Amniotic epithelial cell (primary cell): ENCODE results near the gene FASTKD2.

Source experiments
- DNase-seq: peaks from one replicate; pipeline ENCODE4 v3.0.0-alpha.2; 2010; ENCODE audit warnings: low read depth

The FASTKD2 gene

DNA sequence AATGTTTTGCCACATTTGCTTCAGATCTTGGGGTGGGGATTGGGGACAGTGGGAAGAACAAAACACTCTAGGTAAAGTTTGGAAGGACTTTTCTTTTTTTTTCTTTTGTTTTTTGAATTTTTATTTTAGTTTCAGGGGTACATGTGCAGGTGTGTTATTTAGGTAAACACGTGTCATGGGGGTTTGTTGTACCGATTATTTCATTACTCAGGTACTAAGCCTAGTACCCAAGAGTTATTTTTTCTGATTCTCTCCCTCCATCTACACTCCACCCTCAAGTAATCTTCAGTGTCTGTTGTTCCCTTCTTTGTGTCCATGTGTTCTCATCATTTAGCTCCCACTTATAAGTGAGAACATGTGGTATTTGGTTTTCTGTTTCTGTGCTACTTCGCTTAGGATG, 73.3 kb downstream of the FASTKD2 start:
- DNase-seq, result no peak

DNA sequence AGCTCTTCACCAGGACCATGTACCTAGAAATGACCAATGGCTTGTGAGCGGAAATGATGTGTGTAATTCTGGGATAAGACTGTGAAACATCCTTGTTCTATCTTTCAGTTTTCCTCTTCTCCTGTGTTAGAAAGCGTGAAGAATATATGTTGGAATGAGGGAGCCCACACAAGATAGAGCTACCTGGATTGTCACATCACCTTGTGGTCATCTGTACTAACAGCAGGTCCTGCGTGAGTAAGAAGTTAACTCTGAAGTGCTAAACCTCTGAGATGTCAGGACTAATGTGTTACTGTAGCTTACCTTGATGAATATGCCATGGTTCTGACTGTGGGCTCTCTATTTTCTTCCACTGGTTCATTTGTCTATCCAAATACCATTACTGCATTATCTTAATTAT, 75.6 kb downstream of the FASTKD2 start:
- no peak for DNase-seq
